Psoas muscle (tissue), 8 donors: ENCODE measurements around the gene FXYD3. TPM values are rescaled to one million over a fixed set of nuclear protein-coding genes. Genes with fewer than 3 reads are reported as not detected.

Experiments used
- ATAC-seq, 4 donors: fragments of 200-7000 bp; cut with Tn5 transposase; one replicate each; pipeline ENCODE4 v1.9.1; 2020; ENCODE audit warnings: moderate library complexity in 3 of 4, mild to moderate bottlenecking in 2 of 4
- DNase-seq, 2 donors: peaks; one replicate each; pipeline ENCODE4 v3.0.0-alpha.2; 2020
- H3K27ac ChIP-seq: fragments of 200-600 bp; one replicate; pipeline ENCODE4 v1.8.0; 2022
- H3K27me3 ChIP-seq, 3 donors: fragments of 200-600 bp in 1 of 3; one replicate each; pipeline versions ENCODE4 v1.6.1 to v1.8.0; 2013 to 2022; ENCODE audit warnings: low read length in 2 of 3, mild to moderate bottlenecking in 2 of 3, moderate library complexity in 1 of 3; ENCODE audit not compliant: insufficient read depth in 3 of 3
- H3K36me3 ChIP-seq, 2 donors: fragments of 200-600 bp in 1 of 2; one replicate each; pipeline versions ENCODE4 v1.6.1 to v1.8.0; 2013 to 2022; ENCODE audit warnings: low read depth in 1 of 2, mild to moderate bottlenecking in 1 of 2, moderate library complexity in 1 of 2; ENCODE audit not compliant: insufficient read depth in 1 of 2
- H3K4me1 ChIP-seq: fragments of 200-600 bp; one replicate; pipeline ENCODE4 v1.8.0; 2022
- H3K4me3 ChIP-seq: fragments of 200-600 bp; one replicate; pipeline ENCODE4 v1.8.0; 2022; ENCODE audit warnings: mild to moderate bottlenecking
- H3K9me3 ChIP-seq: fragments of 200-600 bp; one replicate; pipeline ENCODE4 v1.8.0; 2022
- CTCF ChIP-seq: fragments of 200-600 bp; IDR thresholded peaks from one replicate; pipeline ENCODE4 v1.8.0; 2022; ENCODE audit warnings: antibody characterized with exemption
- WGBS, 3 donors: extraction: QIAGEN DNeasy Blood & Tissue Kit; methylation state at CpG; one replicate each; pipeline versions ENCODE4 v1.1.6 to v1.1.7; 2013; 5-methylcytosine and 5-hydroxymethylcytosine counted together
- intact Hi-C, 2 donors: fragments of 100-400 bp; cut with DNase I; formaldehyde crosslinking; loops; one replicate each; pipeline versions ENCODE4 v1.11.0 to v1.14.2; 2022
- polyA plus RNA-seq, 3 donors: library from polyadenylated mRNA; stranded (reverse); fragments of 200-250 nt; gene quantifications; one replicate each; pipeline ENCODE4 v1.2.3, GENCODE V29; 2013
- total RNA-seq, 4 donors: library from RNA; stranded (reverse); fragmentation: NEBNext Ultra II Directional in 2 of 4; extraction: Animal tissue kit (Norgen Biotek cat#: 25700) in 2 of 4; gene quantifications; one replicate each; pipeline versions ENCODE4 v1.2.1 to v1.2.4, GENCODE V29; 2021 to 2023
- donor health status: healthy with polysubstance abuse.
- donor health status: DM: no; HTN: no; CAD: no; lungs with moderate emphysema.
- donor health status: Bipolar disorder and iron deficiency.
- donor health status: healthy.
- donor health status: DM: yes; HTN: yes; CAD: no.
- donor health status: DM: no; HTN: no; CAD: no.
- donor health status: DM: no; HTN: no; CAD: no.
- donor health status: DM: yes; HTN: yes; CAD: no.

FXYD3 gene
- total and polyA plus RNA-seq, 7 donors = 0.10 to 0.38 (median 0.13) TPM; not detected in 4

GRCh38 chr19:35143818-35144217 is 28.2 kb downstream of the FXYD3 start:
- intact Hi-C loops = loop anchor here (5.0 to 10.0 kb wide), 3 partner anchors 121 to 172 kb away; partner anchors contain the start of gene USF2 (in 2 of the 2)
- no peaks in the 10 kb centered on the region for H3K9me3 ChIP-seq
- ATAC-seq (no peak), DNase-seq (no peak)
- no peak overlapping the region for H3K4me3 ChIP-seq
- H3K4me1 ChIP-seq = peaks cover 13% of the 10 kb centered on the region
- no peaks in the 10 kb centered on the region for H3K27me3 ChIP-seq
- H3K27ac ChIP-seq = no peak overlapping the region
- TF ChIP-seq CTCF = no peak
- H3K36me3 ChIP-seq = peaks cover 0 to 16% of the 10 kb centered on the region in 2 donors
- 52 to 70% (median 65%) methylated on average over 3 of the region's 3 CpGs for WGBS, 3 donors

GRCh38 chr19:35144259-35144599 is 28.6 kb downstream of the FXYD3 start:
- H3K27ac ChIP-seq = no peak overlapping the region
- no peak overlapping the region for H3K4me3 ChIP-seq
- TF ChIP-seq CTCF = no peak
- H3K27me3 ChIP-seq = no peaks in the 10 kb centered on the region
- peaks cover 0 to 16% of the 10 kb centered on the region in 2 donors for H3K36me3 ChIP-seq
- no peaks in the 10 kb centered on the region for H3K9me3 ChIP-seq
- no peak for ATAC-seq
- intact Hi-C loops = loop anchor here (5.0 to 10.0 kb wide), 3 partner anchors 121 to 172 kb away; partner anchors contain the start of gene USF2 (in 2 of the 2)
- H3K4me1 ChIP-seq = peaks cover 13% of the 10 kb centered on the region
- DNase-seq = no peak
- 53 to 63% (median 58%) methylated on average over 5 to 6 of the region's 6 CpGs for whole genome bisulfite sequencing, 3 donors

- TF ChIP-seq CTCF = no peak
- Histone ChIP-seq H3K4me1 (peaks cover 12% of the 10 kb centered on the region), H3K9me3 (no peaks in the 10 kb centered on the region), H3K27me3 (no peaks in the 10 kb centered on the region), H3K27ac (no peak overlapping the region), H3K4me3 (no peak overlapping the region), H3K36me3 (peaks cover 0 to 16% of the 10 kb centered on the region in 2 donors)
- DNase-seq (no peak), ATAC-seq (no peak)
- 35 to 48% (median 42%) methylated on average over 14 to 15 of the region's 15 CpGs for WGBS, 3 donors
- intact Hi-C loops = loop anchor here (5.0 to 10.0 kb wide), 3 partner anchors 120 to 173 kb away; partner anchors contain the start of gene USF2 (in 2 of the 2)
Observed at GRCh38 chr19:35144600-35145436, 29.2 kb downstream of the FXYD3 start.

- TF ChIP-seq CTCF = no peak
- intact Hi-C loops = loop anchor here in 1 of 2 donors (10.0 kb wide), 1 partner anchor 118 kb away; the partner anchor contains the start of gene USF2
- 54 to 69% (median 56%) methylated on average over 7 of the region's 7 CpGs for WGBS, 3 donors
Observed at GRCh38 chr19:35146746-35147459, 31.3 kb downstream of the FXYD3 start.

More at GRCh38 chr19:35146746-35147459, 31.3 kb downstream of the FXYD3 start:
- no peak overlapping the region for H3K4me3 ChIP-seq
- peaks cover 0 to 4% (median 0%) of the 10 kb centered on the region in 3 donors for H3K27me3 ChIP-seq
- H3K9me3 ChIP-seq = no peaks in the 10 kb centered on the region
- ATAC-seq (peak in 2 of 4 donors; percentile 26 to 29), DNase-seq (no peak)
- no peaks in the 10 kb centered on the region for H3K4me1 ChIP-seq
- H3K36me3 ChIP-seq = peaks cover 0 to 11% of the 10 kb centered on the region in 2 donors
- H3K27ac ChIP-seq = no peak overlapping the region
